UCSD-AML1 (cell line): ENCODE data around the gene VCPKMT.

ENCODE experiments used
- DNase-seq: peaks from one replicate; lab custom pipeline; 2025; ENCODE audit not compliant: unreplicated experiment; lab: John Stamatoyannopoulos, UW

VCPKMT gene

DNA sequence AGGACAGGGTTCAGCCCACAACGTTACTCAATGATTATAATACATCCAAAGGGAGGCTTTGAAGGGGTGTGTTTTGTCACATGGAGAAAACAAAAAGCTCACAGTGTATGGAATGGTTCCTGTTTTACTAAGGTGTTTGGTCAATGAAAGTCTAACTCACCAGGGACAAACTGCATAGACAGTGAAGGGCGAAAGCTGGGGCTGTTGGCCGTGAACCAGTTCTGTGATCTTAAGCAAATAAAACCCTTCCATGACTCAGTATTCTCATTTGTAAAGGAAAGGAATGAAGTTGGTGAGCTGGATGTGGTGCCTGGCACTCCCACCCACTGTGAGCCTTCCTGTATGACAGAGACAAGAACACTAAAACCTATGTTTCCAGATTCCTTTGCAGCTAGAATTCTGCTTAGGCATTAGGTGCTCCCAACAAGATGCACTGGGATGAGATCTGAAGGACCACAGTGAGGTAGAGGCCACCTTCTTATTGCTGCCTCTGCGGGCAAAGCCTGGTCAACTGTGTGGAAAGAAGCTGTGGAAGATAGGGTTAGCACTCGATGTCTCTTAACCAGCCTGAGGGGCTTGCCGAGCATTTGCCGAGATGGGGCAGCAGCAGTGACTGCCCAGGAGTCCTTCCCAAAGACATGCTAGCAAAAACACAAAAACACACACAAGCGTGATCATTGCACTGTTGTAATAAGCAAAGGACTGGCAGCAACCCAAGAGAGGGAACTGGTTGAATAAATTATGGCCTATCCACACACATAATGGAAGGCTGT is 48.5 kb downstream of the VCPKMT start:
- no peak for DNase-seq

DNA sequence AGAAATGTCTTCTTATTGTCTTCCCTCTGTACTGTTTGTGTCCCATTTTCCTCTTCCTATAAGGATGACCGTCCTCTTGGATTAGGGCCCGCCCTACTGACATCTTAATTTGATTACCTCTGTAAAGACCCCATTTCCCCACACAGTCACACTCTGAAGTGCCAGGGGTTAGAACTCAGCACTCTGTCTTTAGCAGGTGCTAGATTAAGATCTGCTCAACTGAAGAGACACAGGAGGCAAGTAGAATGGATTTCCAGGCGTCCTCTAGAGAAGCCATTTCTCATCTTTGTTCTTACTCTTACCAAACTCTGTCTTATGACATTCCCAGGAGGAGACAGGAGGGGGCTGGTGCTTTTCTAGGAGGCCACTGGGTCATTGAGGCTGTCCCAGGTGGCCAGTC is 50.8 kb downstream of the VCPKMT start:
- no peak for DNase-seq

DNA sequence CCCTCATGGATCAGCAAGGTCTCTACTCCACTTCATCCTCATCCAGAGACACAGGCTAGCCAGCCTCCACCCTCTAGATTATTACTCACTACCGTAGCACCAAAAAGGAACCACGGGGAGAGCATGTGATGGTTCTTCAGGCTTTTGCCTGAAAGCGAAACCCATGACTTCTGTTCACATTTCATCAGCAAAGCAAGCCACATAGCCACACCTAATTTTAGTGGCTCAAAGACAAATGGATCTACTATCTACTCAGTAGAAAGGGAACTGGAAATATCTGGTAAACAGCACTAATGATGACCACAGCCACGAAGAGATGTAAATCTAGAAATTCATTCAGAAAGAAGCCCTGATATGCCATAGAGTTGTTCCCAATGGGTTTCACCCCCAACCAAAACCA is 51.4 kb downstream of the VCPKMT start:
- no peak for DNase-seq

DNA sequence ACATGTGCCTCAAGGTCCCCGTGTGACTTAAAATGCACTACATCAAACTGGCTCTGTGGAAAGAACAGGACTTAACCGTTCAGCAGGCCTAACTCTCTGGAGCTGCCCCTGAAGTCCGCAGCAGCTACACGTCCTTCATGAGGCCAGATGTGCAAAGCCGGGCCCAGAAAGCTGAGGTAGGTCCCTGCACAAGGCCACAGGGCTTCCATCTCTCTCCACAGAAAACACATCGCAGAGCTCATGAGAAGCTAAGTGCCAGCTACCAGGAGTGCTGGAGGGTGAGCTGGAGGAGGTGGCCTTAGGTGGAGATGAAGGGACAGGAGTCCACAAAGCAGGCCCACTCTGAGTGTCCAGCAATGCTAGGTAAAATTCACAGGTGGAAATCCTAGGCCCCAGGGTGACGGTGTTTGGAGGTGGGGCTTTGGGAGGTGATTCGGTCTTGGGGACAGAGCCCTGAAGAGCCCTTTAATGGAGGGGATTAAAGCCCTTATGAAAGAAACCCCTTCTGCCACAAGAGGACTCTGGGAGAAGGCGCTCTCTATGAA is 52.4 kb downstream of the VCPKMT start:
- DNase-seq: no peak

DNA sequence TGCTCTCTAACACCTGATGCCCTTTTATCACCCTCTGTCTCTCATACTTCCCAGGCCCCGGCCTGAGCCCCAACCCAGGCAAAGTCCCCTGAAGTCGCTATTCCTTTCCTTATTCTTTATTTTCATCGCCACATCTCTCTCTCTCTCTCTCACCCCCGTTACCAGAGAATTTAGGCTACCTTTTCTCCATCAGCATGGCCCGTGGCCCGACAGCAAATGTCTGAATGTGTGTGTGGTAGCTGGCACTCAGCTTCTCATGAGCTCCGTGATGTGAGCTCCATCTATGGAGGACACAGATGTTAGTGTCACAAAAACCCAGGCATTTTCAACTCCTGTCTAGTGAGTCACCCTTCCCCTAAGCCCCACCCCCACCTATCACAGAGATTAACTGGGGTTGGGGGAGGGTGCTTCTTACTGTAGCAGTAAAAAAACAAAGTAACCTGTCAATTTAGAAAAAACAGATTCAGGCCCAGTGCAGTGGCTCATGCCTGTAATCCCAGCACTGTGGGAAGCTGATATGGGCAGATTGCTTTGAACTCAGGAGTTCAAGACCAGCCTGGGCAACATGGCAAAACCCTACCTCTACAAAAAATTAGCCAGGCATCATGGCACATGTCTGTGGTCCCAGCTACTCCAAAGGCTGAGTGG is 53.8 kb downstream of the VCPKMT start:
- DNase-seq: peak; percentile 33

DNA sequence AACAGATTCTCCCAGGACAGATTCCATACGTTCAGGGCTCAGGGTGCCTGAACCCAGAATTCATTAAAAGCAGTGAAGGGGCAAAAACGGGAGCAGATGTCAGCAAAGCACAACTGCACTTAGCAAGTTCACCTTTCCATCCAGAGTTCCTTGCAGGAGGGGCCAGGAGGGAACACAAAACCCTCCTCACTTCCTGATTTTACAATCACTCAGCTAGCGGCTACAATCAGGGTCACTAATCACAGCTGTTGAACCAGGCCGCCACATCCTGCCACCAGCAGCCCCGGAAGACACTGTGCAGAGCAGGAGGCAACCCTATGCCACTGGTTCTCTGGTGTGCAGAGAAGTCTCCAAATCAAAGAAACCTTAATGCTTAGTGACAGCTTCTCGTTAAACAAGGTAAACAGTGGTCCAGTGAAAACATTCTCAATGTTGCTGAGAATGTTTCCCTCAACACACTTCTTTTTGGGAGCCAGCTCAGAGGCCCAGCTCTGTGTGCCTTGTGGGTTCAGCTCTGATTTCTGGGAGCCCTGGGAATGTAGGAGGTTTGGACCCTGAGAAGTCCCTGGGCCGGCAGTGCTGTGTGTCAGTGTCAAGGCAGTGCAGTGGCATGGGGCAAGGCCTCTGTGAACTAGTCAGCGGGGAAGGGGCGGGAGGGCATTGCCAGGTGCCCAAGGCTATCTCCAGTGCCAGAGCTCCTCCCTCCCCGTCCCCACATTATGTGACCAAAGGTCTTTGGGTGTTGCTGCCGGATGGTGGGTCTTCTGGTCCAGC is 54.5 kb downstream of the VCPKMT start:
- DNase-seq: peak; percentile 74

DNA sequence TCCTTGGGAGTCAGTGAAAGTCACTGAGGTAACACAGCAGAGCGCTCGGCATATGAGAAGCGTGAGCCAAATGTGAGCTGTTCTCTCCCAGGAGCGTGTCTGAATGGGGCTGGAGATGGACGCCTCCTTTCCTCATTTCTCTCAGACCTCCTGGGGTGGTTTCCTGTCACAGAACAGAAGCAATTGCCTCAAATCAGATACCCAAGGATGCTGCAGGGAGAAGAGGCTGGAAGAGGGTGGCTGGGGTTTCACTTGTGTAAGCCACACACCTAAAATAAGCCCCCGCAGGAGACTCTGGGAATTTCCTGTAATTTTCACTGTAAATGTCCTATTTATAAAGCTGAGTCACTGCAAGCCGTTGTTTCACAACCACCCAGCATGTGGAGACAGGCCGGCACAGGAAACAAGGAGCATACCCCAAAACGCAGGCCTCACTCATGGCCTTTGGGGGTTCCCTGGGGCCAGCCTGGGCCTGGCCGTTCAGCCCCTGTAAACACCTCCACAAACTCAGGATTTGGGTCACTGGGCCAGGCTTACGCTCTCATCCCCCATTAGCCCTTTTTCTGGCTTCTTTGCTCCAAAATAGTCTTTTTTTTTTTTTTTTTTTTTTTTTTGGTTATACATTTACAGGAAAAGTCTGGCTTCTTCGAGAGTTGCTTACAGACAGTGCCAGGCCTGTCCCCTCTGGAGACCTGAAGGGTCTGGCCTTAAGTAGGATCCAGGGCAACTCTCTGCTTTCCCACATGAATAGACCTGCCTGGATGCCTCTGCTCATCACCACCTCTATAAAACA is 55.3 kb downstream of the VCPKMT start:
- peak; percentile 76 for DNase-seq

DNA sequence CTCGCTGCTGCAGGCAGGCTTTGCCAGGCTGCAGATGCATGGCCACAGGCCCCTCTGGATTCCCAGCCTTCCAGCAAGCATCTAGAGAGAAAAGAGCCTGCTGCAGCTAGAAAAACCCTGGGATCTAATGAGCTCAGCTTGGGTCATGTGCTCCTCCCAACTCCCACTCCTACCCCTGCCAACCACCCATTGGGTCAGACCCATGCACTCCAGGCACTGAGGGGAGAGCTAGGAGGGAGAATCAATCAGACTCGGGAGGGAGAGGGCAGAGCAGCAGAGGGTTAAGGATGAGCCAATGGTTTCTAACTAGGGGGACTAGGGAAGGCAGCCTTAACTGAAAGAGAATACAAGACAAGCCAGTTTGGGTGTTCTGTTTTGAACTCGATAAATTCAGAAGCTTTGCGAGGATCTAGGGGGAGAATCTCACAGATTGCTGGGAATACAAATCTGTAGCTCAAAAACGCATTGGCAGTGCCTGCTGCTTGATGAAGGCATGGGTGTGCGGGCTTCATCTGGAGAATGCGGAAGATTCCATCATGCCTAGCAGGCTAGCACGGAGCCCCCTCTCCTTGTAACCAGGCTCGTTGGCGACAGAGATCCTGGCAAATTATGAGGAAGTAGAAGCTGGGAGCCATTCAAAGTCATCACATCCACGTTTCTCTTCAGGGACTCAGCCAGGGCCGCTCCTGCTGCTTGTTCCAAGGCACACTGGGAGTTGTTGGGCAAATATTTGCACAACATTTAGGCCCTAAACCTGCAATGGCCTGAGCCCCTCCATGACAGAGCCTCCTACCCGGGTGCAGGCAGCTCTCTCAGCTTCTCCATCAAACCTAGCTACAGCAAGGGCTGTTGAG is 56.4 kb downstream of the VCPKMT start:
- no peak for DNase-seq
